ENCODE data around the gene TSKU. TPM values are rescaled to one million over a fixed set of nuclear protein-coding genes. Genes with fewer than 3 reads are reported as not detected.
"Not testable (repeated sequence)": the region's sequence is repeated elsewhere in the genome, so short reads cannot be mapped to it uniquely, and the experiment has no call there.

TSKU gene
- total and polyA plus RNA-seq, 2 experiments from 2014 or later: 11.7 to 31.1 TPM

GRCh38 chr11:76814414-76814813 is 31.3 kb downstream of the TSKU start:
- Mint-ChIP-seq H3K36me3 (ENCODE audit: low read depth) (peaks cover 39% of the 10 kb centered on the region; the same call in 2 of the 3 replicates), H3K4me3 (no peak overlapping the region), H3K9me3 (peaks cover 52% of the 10 kb centered on the region), H3K4me1 (peaks cover 6% of the 10 kb centered on the region; the same call in 2 of the 3 replicates), H3K27me3 (ENCODE audit: insufficient read depth, low read depth, poor library complexity) (peaks cover 4% of the 10 kb centered on the region), H3K27ac (no peak overlapping the region)
- no peaks in the 10 kb centered on the region for H3F3A ChIP-seq (replicated peaks; ENCODE audit: low read depth)
- peaks cover 4% of the 10 kb centered on the region; the same call in 1 of the 2 replicates for H3K4me1 ChIP-seq (ENCODE audit: insufficient read depth)
- peaks cover 6% of the 10 kb centered on the region for H3K36me3 ChIP-seq (ENCODE audit: insufficient read depth)
- H3K4me2 ChIP-seq: no peak overlapping the region
- ATAC-seq: no peak
- H3K27me3 ChIP-seq (ENCODE audit: insufficient read depth): no peaks in the 10 kb centered on the region
- no peaks in the 10 kb centered on the region for H4K20me1 ChIP-seq (replicated peaks; ENCODE audit: insufficient read depth)
- H2AFZ ChIP-seq: no peak overlapping the region
- H3K79me2 ChIP-seq (replicated peaks; ENCODE audit: insufficient read depth): no peaks in the 10 kb centered on the region
- no peak overlapping the region for H3K4me3 ChIP-seq
- no peak for TF ChIP-seq ZNF114 (CRISPR knock-in tag; IDR thresholded peaks at IDR 0.05)
- H3K27ac ChIP-seq (ENCODE audit: low read depth): no peak overlapping the region
- H3K9me2 ChIP-seq (ENCODE audit: insufficient read depth): peaks cover 9% of the 10 kb centered on the region; the same call in 1 of the 2 replicates
- DNase-seq (ENCODE audit: low spot score): no peak

GRCh38 chr11:76815678-76816077 is 32.5 kb downstream of the TSKU start:
- not testable (repeated sequence) for H3K36me3 ChIP-seq (ENCODE audit: insufficient read depth); H3K4me1 ChIP-seq (ENCODE audit: insufficient read depth); H3K27me3 Mint-ChIP-seq (ENCODE audit: insufficient read depth, low read depth, poor library complexity); H3K4me2 ChIP-seq; H3F3A ChIP-seq (replicated peaks; ENCODE audit: low read depth); DNase-seq (ENCODE audit: low spot score); H3K27ac ChIP-seq (ENCODE audit: low read depth); H3K27me3 ChIP-seq (ENCODE audit: insufficient read depth); H3K4me3 Mint-ChIP-seq; H2AFZ ChIP-seq; H3K4me1 Mint-ChIP-seq; H3K79me2 ChIP-seq (replicated peaks; ENCODE audit: insufficient read depth); H3K4me3 ChIP-seq; H3K9me2 ChIP-seq (ENCODE audit: insufficient read depth); H3K27ac Mint-ChIP-seq; ATAC-seq; H4K20me1 ChIP-seq (replicated peaks; ENCODE audit: insufficient read depth)
- peaks cover 50% of the 10 kb centered on the region for H3K36me3 Mint-ChIP-seq (ENCODE audit: low read depth)
- peaks cover 65% of the 10 kb centered on the region for H3K9me3 Mint-ChIP-seq

- no peak for ATAC-seq
- H3K9me3 Mint-ChIP-seq: peaks cover 59% of the 10 kb centered on the region
These were observed 37.0 kb downstream of the TSKU start for GRCh38 chr11:76820184-76820566.

GRCh38 chr11:76821396-76821795 is 38.2 kb downstream of the TSKU start:
- H3K4me3 Mint-ChIP-seq; H3K27me3 Mint-ChIP-seq (ENCODE audit: insufficient read depth, low read depth, poor library complexity); DNase-seq (ENCODE audit: low spot score); H3K4me2 ChIP-seq; H3K9me2 ChIP-seq (ENCODE audit: insufficient read depth); H4K20me1 ChIP-seq (replicated peaks; ENCODE audit: insufficient read depth); H3K36me3 ChIP-seq (ENCODE audit: insufficient read depth); H3K27ac Mint-ChIP-seq; H3K27me3 ChIP-seq (ENCODE audit: insufficient read depth); H3K4me3 ChIP-seq; ATAC-seq; H3K79me2 ChIP-seq (replicated peaks; ENCODE audit: insufficient read depth); H3F3A ChIP-seq (replicated peaks; ENCODE audit: low read depth); H3K27ac ChIP-seq (ENCODE audit: low read depth); H2AFZ ChIP-seq: not testable (repeated sequence)
- Mint-ChIP-seq H3K4me1 (peaks cover 19% of the 10 kb centered on the region), H3K9me3 (peaks cover 48% of the 10 kb centered on the region), H3K36me3 (ENCODE audit: low read depth) (peaks cover 27% of the 10 kb centered on the region)
- H3K4me1 ChIP-seq (ENCODE audit: insufficient read depth): peaks cover 18% of the 10 kb centered on the region

More at GRCh38 chr11:76820184-76820566, 37.0 kb downstream of the TSKU start:
- Histone ChIP-seq H3F3A (replicated peaks; ENCODE audit: low read depth) (no peaks in the 10 kb centered on the region), H3K79me2 (replicated peaks; ENCODE audit: insufficient read depth) (no peaks in the 10 kb centered on the region), H3K36me3 (ENCODE audit: insufficient read depth) (no peaks in the 10 kb centered on the region), H3K27me3 (ENCODE audit: insufficient read depth) (no peaks in the 10 kb centered on the region), H3K4me3 (no peak overlapping the region), H2AFZ (no peak overlapping the region), H3K4me1 (ENCODE audit: insufficient read depth) (peaks cover 18% of the 10 kb centered on the region), H3K4me2 (no peak overlapping the region), H3K27ac (ENCODE audit: low read depth) (no peak overlapping the region), H3K9me2 (ENCODE audit: insufficient read depth) (no peaks in the 10 kb centered on the region), H4K20me1 (replicated peaks; ENCODE audit: insufficient read depth) (no peaks in the 10 kb centered on the region)
- peaks cover 19% of the 10 kb centered on the region for H3K4me1 Mint-ChIP-seq
- peaks cover 39% of the 10 kb centered on the region for H3K36me3 Mint-ChIP-seq (ENCODE audit: low read depth)
- TF ChIP-seq ZNF114 (CRISPR knock-in tag; IDR thresholded peaks at IDR 0.05) (no peak), REST (IDR thresholded peaks at IDR 0.05; ENCODE audit: unreplicated experiment) (no peak), EZH2phosphoT487 (IDR thresholded peaks at IDR 0.05; ENCODE audit: unreplicated experiment) (no peak), EZH2 (IDR thresholded peaks at IDR 0.05; ENCODE audit: low read depth, unreplicated experiment) (no peak), CREB1 (CRISPR knock-in tag; IDR thresholded peaks at IDR 0.05; ENCODE audit: low read depth) (no peak)
- peaks cover 6% of the 10 kb centered on the region for H3K27me3 Mint-ChIP-seq (ENCODE audit: insufficient read depth, low read depth, poor library complexity)
- no peak for DNase-seq (ENCODE audit: low spot score)
- H3K4me3 Mint-ChIP-seq: no peak overlapping the region
- no peak overlapping the region for H3K27ac Mint-ChIP-seq

Measured in GM23338 (cell line).